GM12865 (cell line): ENCODE data around the gene RPL36AL.

ENCODE experiments used
- DNase-seq: peaks from one replicate; pipeline ENCODE4 v3.0.0; 2010; ENCODE audit warnings: low read depth
- H3K4me3 ChIP-seq: 2 replicates; pipeline ENCODE4 v1.5.1; 2011; ENCODE audit warnings: mild to moderate bottlenecking, low read depth, low read length, control low read depth
- TF ChIP-seq, protein P1 (sequence below): IDR thresholded peaks from 2 replicates; pipeline ENCODE4 v1.5.1; 2011; ENCODE audit warnings: low read length, control low read depth, low read depth, inconsistent platforms; ENCODE audit not compliant: insufficient read depth; ENCODE audit errors: missing control alignments

RPL36AL gene

GRCh38 chr14:49641697-49642129 is 21.3 kb upstream of the RPL36AL start:
- 0 out of 2 replicates have a peak overlapping the region, but pooled peaks have one; percentile 10 for H3K4me3 ChIP-seq
- DNase-seq, result peak; percentile 26
- TF ChIP-seq, protein P1, sequence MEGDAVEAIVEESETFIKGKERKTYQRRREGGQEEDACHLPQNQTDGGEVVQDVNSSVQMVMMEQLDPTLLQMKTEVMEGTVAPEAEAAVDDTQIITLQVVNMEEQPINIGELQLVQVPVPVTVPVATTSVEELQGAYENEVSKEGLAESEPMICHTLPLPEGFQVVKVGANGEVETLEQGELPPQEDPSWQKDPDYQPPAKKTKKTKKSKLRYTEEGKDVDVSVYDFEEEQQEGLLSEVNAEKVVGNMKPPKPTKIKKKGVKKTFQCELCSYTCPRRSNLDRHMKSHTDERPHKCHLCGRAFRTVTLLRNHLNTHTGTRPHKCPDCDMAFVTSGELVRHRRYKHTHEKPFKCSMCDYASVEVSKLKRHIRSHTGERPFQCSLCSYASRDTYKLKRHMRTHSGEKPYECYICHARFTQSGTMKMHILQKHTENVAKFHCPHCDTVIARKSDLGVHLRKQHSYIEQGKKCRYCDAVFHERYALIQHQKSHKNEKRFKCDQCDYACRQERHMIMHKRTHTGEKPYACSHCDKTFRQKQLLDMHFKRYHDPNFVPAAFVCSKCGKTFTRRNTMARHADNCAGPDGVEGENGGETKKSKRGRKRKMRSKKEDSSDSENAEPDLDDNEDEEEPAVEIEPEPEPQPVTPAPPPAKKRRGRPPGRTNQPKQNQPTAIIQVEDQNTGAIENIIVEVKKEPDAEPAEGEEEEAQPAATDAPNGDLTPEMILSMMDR, result no peak

- no peak overlapping the region for H3K4me3 ChIP-seq
- no peak for DNase-seq
- TF ChIP-seq, protein P1, result no peak
Measured at GRCh38 chr14:49640540-49641417, 20.4 kb upstream of the RPL36AL start.

GRCh38 chr14:49637534-49638078 is 17.2 kb upstream of the RPL36AL start:
- no peak for DNase-seq
- no peak overlapping the region for H3K4me3 ChIP-seq
- TF ChIP-seq, protein P1, result no peak

DNA sequence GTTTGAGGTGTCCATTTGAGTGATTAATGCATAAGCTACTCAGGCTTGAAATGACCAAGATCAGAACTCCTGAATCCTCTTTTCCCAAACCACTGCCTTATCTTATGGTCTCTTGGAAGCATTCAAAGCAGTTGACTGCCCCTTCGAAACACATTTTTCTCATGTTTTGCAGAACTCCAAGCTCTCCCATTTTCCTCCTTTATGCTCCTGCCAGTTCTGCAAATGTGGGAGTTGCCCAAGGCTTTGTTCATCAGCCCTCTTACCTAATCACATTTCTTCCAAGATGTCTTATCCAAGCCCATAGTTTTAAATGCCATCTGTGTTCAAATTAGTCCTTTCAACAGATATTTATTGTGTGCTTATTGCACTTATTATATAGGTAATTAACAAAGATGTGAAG is 16.4 kb upstream of the RPL36AL start:
- DNase-seq, result no peak
- H3K4me3 ChIP-seq, result no peak overlapping the region

GRCh38 chr14:49634547-49635334 is 14.3 kb upstream of the RPL36AL start, which contains the start of gene DNAAF2:
Gene DNAAF2, minus strand, starts transcription at chr14:49635244. Its CDS starts 95 bp downstream, at chr14:49635149.
- TF ChIP-seq, protein P1, result no peak
- H3K4me3 ChIP-seq, result peak within 1 kb of the TSS; percentile 100
- DNase-seq, result peak; percentile 69

More for the DNA sequence above, 16.4 kb upstream of the RPL36AL start:
- TF ChIP-seq, protein P1, result no peak

DNA sequence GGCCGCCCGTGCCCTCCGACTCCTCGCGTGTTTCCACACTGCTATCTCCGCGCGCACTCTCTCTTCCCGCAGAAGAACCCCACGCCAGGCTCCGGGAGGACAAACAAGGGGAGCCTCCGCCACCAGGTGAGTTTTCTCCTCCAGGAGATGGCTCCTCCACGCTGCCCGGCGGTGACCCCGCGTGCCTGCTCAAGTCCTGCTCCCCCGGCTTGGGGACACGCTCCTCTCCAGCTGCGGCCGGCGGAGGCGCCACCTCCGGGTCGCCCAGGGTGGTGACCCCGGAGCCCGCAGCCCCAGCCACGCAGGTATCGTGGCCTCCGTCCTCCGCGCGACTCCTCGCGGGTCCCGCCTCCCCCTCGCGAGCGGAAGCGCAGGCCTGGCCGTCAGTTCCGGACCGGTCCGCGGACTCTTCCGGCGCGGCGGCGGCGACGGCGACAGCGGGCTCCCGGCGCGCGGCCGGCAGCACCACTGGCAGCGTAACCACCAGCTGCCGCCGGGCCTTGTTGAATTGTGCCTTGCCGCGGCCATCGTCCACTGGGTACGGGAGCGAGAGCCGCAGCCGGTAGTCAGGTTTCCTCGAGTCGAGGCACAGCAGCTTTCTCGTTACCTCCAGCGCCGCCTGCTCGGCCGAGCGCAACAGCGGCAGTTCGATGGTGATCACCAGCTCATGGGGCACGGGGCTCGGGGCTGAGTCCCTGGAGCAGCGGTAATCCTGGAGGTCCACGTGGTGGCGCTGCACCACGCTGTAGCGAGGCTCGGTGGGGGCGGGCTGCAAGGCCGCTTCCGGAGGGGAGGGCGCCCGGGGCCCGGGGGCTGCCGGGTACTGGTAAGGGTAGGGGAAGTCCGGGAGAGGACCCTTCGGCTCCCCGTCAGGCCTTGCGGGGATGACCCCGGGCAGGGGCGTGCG is 13.5 kb upstream of the RPL36AL start:
- TF ChIP-seq, protein P1, result peak; percentile 88
- peak overlapping the region; percentile 100 for H3K4me3 ChIP-seq

More for the DNA sequence above, 13.5 kb upstream of the RPL36AL start:
- DNase-seq, result peak; percentile 98
